GM18951 (cell line): ENCODE results near the gene GRHL1.

Experiments
- POLR2A ChIP-seq: IDR thresholded peaks from 4 replicates; pipeline ENCODE4 v1.6.1; 2011; ENCODE audit warnings: mild to moderate bottlenecking; ENCODE audit not compliant: insufficient read length, insufficient read depth; ENCODE audit errors: extremely low read depth
- in situ Hi-C: fragments of 300-500 bp; cut with MboI; formaldehyde crosslinking; loops from one replicate; pipeline ENCODE4 v1.12.0; 2022; ENCODE audit warnings: low sequenced_read_pairs, mixed read lengths, inconsistent platforms; ENCODE audit not compliant: unreplicated experiment

GRHL1 gene

DNA sequence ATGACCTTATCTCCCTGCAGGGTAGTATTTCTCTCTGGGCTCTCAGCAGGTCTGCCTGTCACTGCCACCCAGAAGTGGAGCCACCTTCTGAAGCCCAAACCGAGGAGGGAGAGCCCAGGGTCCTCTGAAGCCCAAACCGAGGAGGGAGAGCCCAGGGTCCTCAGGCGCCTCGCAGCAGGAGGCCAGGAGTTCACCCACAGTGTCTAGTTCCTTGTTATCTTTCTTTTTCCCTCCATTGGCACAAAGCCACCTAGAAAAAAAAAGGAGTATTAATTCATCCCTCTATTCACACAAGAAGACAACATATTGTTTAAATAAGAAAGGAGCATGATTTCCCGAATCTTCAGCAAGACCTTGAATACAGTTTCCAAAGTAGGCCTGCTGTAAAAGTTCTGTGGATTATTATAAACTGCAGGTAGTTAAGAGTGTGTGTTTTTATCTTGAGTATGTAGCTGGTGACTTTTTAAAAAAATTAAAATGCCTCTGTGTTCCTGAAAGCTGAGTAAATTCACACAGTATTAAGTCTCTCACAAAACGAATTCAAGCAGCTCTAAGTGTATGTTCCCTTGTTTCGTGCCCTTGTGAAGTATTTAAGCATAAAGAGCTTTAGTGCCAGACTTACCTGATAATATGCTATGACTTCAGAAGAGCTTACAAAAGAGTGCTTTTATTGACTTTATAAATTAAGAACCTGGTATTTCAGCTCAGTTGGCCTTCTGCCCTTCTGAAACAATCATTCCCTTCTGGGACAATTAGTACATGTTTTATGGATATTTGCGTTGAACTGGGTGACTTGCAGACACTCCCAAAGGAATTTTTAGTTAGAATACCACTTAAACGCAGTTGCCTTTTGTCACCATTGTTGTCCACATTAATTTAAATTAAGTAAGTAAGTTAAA lies 11.7 kb upstream of the GRHL1 start:
- no peak for TF ChIP-seq POLR2A
- in situ Hi-C loops = no loop called here

DNA sequence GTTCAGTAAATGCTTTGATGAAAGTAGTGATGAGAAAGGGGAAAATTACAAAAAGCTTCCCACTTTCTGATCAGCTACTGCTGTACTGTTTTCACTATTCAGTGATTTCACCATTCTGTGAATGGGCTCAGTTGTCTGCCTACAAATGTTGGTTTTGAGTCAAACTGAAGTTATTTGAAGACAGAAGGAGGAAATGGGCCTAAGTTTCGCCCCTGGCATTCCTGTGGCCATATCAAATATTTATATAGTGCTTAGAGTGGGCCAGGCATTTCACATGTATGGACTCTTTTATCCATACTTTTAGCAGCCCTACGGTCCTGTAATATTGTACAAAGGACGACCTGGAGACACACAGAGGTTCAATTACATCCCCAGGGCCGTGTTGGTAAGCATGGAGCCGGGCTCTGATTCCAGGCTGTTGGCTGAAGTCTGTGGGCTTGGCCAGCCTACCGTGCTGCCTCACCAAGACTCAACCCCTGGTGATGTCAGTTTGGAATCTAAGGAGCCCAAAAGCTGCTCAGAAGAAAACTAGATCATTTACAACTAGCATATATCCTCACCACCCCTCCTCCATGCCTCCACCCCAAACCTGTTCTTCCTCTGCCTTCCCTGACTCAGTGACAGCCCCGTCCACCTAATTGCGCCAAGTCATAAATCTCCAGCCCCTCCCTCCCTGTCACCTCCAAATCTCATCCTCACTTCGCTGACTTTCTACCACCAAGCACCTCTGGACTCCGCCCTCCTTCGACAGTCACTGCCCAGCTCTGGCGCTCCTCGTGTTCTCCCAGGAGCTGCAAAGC lies 10.1 kb upstream of the GRHL1 start:
- no peak for TF ChIP-seq POLR2A
- in situ Hi-C loops = no loop called here

DNA sequence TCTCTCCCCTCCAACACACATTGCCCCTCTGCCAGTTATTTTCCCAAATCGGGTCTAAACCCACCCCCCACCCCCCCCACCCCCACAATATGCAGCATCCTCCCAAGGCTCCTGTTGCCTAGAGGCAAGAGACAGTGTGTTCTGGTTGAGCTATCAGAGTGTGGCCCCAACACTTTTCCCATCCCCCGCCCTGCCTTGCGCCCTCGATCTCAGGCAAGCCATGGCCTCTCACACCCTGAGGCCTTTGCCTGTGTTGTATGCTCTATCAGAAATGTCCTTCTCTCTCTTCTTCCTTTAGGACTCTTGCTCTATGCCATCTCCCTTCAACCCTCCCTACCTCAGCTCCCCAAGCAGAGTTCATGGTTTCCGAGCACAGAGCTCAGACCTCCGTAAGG lies 9.5 kb upstream of the GRHL1 start:
- in situ Hi-C loops = no loop called here
- TF ChIP-seq POLR2A = no peak

DNA sequence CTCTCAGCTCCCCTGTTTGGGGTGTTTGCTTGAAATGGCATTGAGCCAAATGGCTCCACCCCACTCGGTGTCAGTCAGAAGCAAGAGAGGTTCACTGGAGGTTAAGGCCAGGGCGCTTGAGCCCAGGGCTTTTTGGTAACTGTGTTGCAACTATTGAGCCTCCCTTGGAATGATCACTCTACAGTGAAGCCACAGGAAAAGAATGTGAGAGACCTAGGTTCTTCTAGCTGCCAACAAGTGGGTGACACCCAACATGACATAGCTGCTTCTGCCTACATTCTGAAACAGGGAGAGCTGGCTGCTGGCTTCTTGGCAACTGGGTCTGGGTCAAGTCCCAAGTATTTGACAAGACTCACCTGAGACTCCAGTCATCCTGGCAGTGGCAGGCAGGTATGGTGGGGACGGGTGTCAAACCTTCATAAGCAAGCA lies 7.1 kb upstream of the GRHL1 start:
- in situ Hi-C loops = no loop called here
- TF ChIP-seq POLR2A = no peak

DNA sequence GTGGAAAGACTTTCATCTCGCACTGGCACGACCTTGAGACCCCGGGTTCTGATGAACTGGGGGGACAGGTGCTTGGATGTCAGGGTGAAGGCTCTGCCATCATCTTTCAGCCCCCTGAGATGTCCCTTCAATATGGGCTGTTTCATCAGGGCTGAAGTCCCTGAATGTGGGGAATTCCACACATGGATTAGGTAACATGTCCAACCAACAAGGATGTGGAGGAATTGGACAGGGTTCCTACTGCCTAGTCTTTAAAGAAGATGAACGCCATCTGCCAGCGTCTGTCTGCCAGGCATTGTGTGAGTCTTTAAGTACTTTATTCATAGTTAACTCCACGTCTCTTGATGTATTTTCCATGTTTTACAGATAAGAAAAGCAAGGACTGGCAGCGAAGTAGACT lies 5.9 kb upstream of the GRHL1 start:
- no peak for TF ChIP-seq POLR2A
- in situ Hi-C loops = no loop called here

DNA sequence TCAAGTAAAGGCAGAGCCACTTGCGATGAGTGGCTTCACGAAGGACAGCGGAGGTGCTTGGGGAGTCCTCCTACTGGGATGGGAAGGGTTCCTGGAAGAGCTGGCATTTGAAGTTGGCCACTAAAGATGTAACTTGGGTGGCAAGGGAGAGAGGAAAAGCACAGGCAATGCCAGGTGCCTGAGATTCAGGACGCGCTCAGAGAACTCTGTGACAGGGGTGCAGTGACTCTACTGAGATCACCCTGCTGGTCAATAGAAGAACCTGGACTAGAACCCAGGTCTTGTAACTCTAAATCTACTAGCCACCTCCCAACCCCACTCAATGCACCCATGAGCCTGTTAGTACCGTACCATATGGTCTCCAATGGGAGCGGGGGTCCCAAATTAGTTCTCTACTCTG lies 5.4 kb upstream of the GRHL1 start:
- in situ Hi-C loops = no loop called here
- no peak for TF ChIP-seq POLR2A

DNA sequence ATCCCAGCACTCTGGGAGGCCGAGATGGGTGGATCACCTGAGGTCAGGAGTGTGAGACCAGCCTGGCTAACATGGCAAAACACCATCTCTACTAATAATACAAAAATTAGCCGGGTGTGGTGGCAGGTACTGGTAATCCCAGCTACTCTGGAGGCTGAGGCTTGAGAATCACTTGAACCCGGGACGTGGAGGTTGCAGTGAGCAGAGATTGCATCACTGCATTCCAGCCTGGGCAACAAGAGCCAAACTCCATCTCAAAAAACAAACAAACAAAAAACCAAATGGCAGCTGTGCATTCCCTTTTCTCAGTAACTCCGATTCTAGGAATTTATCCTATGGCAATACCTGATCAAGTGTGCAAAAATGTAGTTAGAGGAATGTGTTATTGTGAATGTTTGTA lies 4.7 kb upstream of the GRHL1 start:
- in situ Hi-C loops = no loop called here

DNA sequence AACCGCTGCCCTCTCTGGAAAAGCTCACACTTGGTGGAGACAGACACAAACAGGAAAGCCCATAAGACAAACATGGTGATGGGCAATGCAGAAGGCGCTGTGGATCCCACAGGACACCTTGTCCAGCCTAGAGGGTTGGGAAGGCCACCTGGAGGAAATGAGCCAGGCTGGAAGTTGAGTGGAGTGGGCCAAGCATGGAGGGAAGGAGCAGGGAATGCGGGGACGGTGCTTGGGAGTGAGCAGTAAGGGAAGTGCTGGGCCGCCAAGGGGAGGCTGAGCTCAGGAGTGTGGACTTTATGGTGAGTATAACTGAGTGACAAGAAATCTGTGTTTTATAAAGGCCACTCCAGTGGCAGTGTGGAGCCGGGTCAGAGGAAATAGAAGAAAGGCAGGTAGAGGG lies 2.8 kb upstream of the GRHL1 start:
- in situ Hi-C loops = no loop called here
- TF ChIP-seq POLR2A = no peak

More for the DNA sequence above, 4.7 kb upstream of the GRHL1 start:
- no peak for TF ChIP-seq POLR2A

DNA sequence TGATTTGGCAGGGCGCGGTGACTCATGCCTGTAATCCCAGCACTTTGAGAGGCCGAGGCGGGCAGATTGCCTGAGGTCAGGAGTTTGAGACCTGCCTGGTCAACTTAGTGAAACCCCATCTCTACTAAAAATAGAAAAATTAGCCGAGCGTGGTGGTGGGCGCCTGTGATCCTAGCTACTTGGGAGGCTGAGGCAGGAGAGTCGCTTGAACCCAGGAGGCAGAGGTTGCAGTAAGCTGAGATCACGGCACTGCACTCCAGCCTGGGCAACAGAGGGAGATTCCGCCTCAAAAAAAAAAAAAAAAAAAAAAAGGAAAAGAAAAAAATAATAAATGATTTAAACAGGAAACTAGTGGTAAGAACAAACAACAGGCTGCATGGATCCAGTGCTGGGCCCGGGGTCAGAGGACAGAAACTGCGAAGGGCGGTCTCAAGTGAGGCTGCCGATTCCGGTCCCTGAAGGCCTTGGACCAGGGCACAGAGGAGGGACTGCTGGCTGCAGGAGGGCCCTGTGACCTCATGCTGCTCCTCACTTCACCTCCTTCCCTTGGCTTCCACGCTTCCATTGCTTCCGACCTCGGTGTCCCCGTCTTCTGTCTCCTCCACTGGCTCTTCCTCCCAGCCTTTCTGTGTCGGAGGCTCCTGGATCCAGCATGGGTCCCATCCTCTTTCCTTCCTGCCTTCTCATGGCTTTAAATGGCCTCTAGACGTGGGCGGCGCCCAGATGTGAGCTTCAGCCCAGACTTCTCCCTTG lies 2.1 kb upstream of the GRHL1 start:
- no peak for TF ChIP-seq POLR2A
- in situ Hi-C loops = no loop called here

DNA sequence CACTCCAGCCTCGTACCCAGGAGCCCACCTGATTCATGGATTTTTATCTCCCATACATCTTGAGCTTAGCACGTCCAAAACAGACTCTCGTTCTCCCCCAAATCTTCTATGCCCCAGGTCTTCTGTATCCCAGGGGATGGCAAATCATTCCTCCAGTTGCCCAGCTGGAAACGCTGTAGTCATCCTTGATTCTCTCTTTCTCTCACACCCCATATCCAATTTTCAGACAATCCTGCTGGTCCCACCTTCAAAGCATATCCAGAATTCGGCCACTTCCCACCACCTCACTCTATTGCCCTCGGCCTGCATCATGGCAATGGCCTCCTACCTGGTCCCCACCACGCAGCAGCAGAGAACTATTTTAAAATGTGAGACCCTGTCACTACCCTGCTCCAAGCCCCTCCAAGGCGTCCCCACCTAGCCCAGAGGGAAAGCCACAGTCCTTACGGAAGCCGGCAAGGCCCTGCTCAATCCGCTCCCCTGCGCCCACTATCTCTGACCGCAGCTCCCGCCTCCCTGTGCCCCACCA lies 1.4 kb upstream of the GRHL1 start:
- in situ Hi-C loops = no loop called here

DNA sequence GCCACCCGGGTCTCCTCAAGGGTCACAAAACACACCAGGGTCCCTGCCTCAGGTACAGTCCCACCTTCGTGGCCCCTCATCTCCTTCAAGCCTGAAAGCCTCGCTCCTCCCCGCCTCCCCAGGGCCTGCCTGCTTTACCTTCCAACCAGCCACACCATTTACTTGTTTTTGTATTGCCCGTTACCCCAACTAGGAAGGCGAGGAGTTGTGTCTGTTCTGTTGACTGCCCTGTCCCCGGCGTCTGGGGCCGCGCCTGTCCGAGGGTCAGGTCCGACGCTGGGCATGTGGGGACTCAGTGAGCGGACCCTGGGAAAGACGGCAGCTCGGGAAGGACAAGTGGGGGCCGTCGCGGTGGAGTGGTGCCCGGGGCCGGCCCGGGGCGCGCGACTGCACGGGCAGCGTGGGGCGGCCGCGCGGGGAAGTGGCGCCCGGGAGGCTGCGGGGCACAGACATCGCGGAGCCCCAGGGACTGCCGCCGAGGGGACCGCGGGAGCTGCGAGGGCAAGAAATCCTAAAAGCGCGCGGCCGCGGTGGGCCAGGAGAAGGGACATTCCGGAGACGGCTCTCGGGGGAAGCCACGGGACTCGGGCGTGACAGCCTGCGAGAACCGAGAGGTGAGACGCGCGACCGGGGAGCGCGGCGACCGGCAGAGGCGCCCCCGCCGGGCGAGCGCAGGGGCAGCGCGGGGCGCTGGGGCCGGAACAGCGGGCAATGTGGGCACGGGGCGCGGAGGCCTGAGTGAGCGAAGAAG lies 797 bp upstream of the GRHL1 start:
- TF ChIP-seq POLR2A = no peak
- in situ Hi-C loops = no loop called here

More for the DNA sequence above, 1.4 kb upstream of the GRHL1 start:
- TF ChIP-seq POLR2A = no peak

DNA sequence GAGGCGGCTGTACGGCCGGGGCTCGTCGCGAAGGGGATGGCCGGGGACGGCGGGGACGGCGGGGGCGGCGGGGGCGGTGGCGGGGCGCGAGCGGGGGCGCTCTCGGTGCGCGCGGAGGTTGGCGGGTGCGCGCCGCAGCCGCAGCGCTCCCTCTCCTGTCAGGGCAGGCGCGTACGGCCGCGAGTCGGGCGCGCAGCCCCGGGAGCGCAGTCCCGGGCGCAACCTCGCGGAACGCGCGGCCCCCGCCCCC lies 296 bp upstream of the GRHL1 start:
- no peak for TF ChIP-seq POLR2A
- in situ Hi-C loops = no loop called here
